Neuronal stem cell (in vitro differentiated cells): ENCODE data around the gene SFTPD.

Source experiments
- DNase-seq: peaks from one replicate; pipeline ENCODE4 v3.0.0-alpha.2; 2013; ENCODE audit warnings: low spot score
- H2AFZ ChIP-seq: one replicate; pipeline ENCODE4 v1.6.1; 2013; ENCODE audit warnings: mild to moderate bottlenecking, low read length, inconsistent platforms
- H2AK5ac ChIP-seq: 2 replicates; pipeline ENCODE4 v1.6.1; 2013; ENCODE audit warnings: low read depth, mild to moderate bottlenecking, inconsistent platforms, low read length, moderate library complexity, mixed read lengths
- H2BK120ac ChIP-seq: 2 replicates; pipeline ENCODE4 v1.6.1; 2013; ENCODE audit warnings: low read depth, mild to moderate bottlenecking, inconsistent platforms, low read length, moderate library complexity, mixed read lengths
- H2BK12ac ChIP-seq: one replicate; pipeline ENCODE4 v1.6.1; 2013; ENCODE audit warnings: low read length, inconsistent platforms
- H2BK15ac ChIP-seq: 2 replicates; pipeline ENCODE4 v1.6.1; 2013; ENCODE audit warnings: mild to moderate bottlenecking, low read length, inconsistent platforms, mixed read lengths
- H2BK5ac ChIP-seq: one replicate; pipeline ENCODE4 v1.6.1; 2013; ENCODE audit warnings: inconsistent platforms, mild to moderate bottlenecking, low read length, moderate library complexity
- H3K14ac ChIP-seq: one replicate; pipeline ENCODE4 v1.6.1; 2013; ENCODE audit warnings: low read length, inconsistent platforms
- H3K18ac ChIP-seq: 2 replicates; pipeline ENCODE4 v1.6.1; 2013; ENCODE audit warnings: low read length, inconsistent platforms
- H3K23ac ChIP-seq: 2 replicates; pipeline ENCODE4 v1.6.1; 2013; ENCODE audit warnings: low read depth, mild to moderate bottlenecking, mixed read lengths, low read length, inconsistent platforms; ENCODE audit not compliant: poor library complexity
- H3K27ac ChIP-seq: replicated peaks from 3 replicates; pipeline ENCODE4 v1.5.1; 2013; ENCODE audit warnings: low read length, inconsistent platforms
- H3K27me3 ChIP-seq, 3 experiments: 2 replicates each; pipeline ENCODE4 v1.6.1; 2013; ENCODE audit warnings: low read length in 3 of 3, mild to moderate bottlenecking in 2 of 3, inconsistent platforms in 1 of 3, low read depth in 1 of 3, mixed read lengths in 1 of 3, moderate library complexity in 1 of 3; ENCODE audit not compliant: control insufficient read depth in 3 of 3, insufficient read depth in 3 of 3
- H3K36me3 ChIP-seq, 2 donors: replicated peaks in 1 of 2; 2 replicates each; pipeline ENCODE4 v1.6.1; 2013; ENCODE audit warnings: low read length in 2 of 2; ENCODE audit not compliant: control insufficient read depth in 2 of 2, insufficient read depth in 2 of 2
- H3K4ac ChIP-seq: 2 replicates; pipeline ENCODE4 v1.6.1; 2013; ENCODE audit warnings: inconsistent platforms, mild to moderate bottlenecking, low read length, moderate library complexity
- H3K4me1 ChIP-seq, 2 donors: 1 replicate in 1 of 2; 2 replicates in 1 of 2; pipeline ENCODE4 v1.6.1; 2013; ENCODE audit warnings: low read length in 2 of 2, low read depth in 1 of 2; ENCODE audit not compliant: control insufficient read depth in 2 of 2, insufficient read depth in 1 of 2
- H3K4me2 ChIP-seq: one replicate; pipeline ENCODE4 v1.6.1; 2013; ENCODE audit warnings: mild to moderate bottlenecking, low read length, inconsistent platforms; ENCODE audit not compliant: insufficient read depth, poor library complexity, severe bottlenecking
- H3K4me3 ChIP-seq, 2 donors: 2 replicates each; pipeline ENCODE4 v1.5.1; 2013; ENCODE audit warnings: low read length in 2 of 2, mild to moderate bottlenecking in 2 of 2, inconsistent platforms in 1 of 2, moderate library complexity in 1 of 2
- H3K79me1 ChIP-seq: one replicate; pipeline ENCODE4 v1.6.1; 2013; ENCODE audit warnings: low read depth, mild to moderate bottlenecking, inconsistent platforms, low read length, moderate library complexity
- H3K9ac ChIP-seq: one replicate; pipeline ENCODE4 v1.6.1; 2013; ENCODE audit warnings: mild to moderate bottlenecking, low read depth, low read length, inconsistent platforms; ENCODE audit not compliant: poor library complexity
- H3K9me3 ChIP-seq, 2 donors: replicated peaks in 1 of 2; 2 replicates each; pipeline versions ENCODE3 to v1.6.1; 2013; ENCODE audit warnings: low read length in 2 of 2, mild to moderate bottlenecking in 2 of 2, inconsistent platforms in 1 of 2, low read depth in 1 of 2, mixed read lengths in 1 of 2, moderate library complexity in 1 of 2; ENCODE audit not compliant: control insufficient read depth in 2 of 2, insufficient read depth in 1 of 2
- H4K8ac ChIP-seq: one replicate; pipeline ENCODE4 v1.6.1; 2013; ENCODE audit warnings: low read depth, mild to moderate bottlenecking, inconsistent platforms, low read length, moderate library complexity
- H4K91ac ChIP-seq: one replicate; pipeline ENCODE4 v1.6.1; 2013; ENCODE audit warnings: low read length, low read depth, mild to moderate bottlenecking, inconsistent platforms; ENCODE audit not compliant: poor library complexity
- WGBS, 2 donors: extraction: QIAGEN DNeasy Blood & Tissue Kit; methylation state at CpG; one replicate each; pipeline ENCODE4 v1.1.7; 2013; ENCODE audit warnings: missing lambda C conversion rate in 2 of 2, mixed read lengths in 1 of 2; ENCODE audit not compliant: insufficient read length in 2 of 2, insufficient replicate concordance in 1 of 2; ENCODE audit errors: extremely low coverage in 2 of 2; 5-methylcytosine and 5-hydroxymethylcytosine counted together

SFTPD gene

GRCh38 chr10:79947787-79948424, 999 bp downstream of the SFTPD start:
- Histone ChIP-seq H2BK5ac (no peak overlapping the region), H2BK120ac (no peak overlapping the region), H4K8ac (no peak overlapping the region), H3K23ac (no peak overlapping the region), H3K9ac (no peak overlapping the region), H3K4ac (no peak overlapping the region), H3K27me3 (no peaks in the 10 kb centered on the region), H2AFZ (no peak overlapping the region), H2BK15ac (no peak overlapping the region), H4K91ac (no peak overlapping the region), H3K79me1 (no peaks in the 10 kb centered on the region), H2BK12ac (no peak overlapping the region), H3K27ac (no peak overlapping the region), H3K18ac (no peak overlapping the region), H3K4me3 (no peak overlapping the region), H3K4me2 (no peak overlapping the region), H3K4me1 (no peaks in the 10 kb centered on the region), H2AK5ac (no peak overlapping the region), H3K36me3 (no peaks in the 10 kb centered on the region), H3K9me3 (peaks cover 0 to 7% of the 10 kb centered on the region in 2 donors), H3K14ac (no peak overlapping the region)
- WGBS, 2 donors, result no CpG with 5 or more reads among the region's 5 CpGs
- DNase-seq, result no peak

- Histone ChIP-seq H3K36me3 (no peaks in the 10 kb centered on the region), H2AFZ (no peak overlapping the region), H4K8ac (no peak overlapping the region), H3K4me1 (no peaks in the 10 kb centered on the region), H2BK12ac (no peak overlapping the region), H3K14ac (peak overlapping the region; percentile 39), H3K18ac (peak overlapping the region; percentile 69), H3K4ac (no peak overlapping the region), H4K91ac (no peak overlapping the region), H2BK15ac (no peak overlapping the region), H3K9me3 (peaks cover 0 to 3% of the 10 kb centered on the region in 2 donors), H3K27ac (no peak overlapping the region), H3K4me3 (no peak overlapping the region), H3K23ac (no peak overlapping the region), H2BK120ac (no peak overlapping the region), H2AK5ac (no peak overlapping the region), H3K9ac (no peak overlapping the region), H3K27me3 (no peaks in the 10 kb centered on the region), H2BK5ac (no peak overlapping the region), H3K79me1 (no peaks in the 10 kb centered on the region), H3K4me2 (no peak overlapping the region)
- no peak for DNase-seq
- no CpG with 5 or more reads among the region's 2 CpGs for WGBS, 2 donors
These were observed 1.9 kb downstream of the SFTPD start for GRCh38 chr10:79947083-79947415.

GRCh38 chr10:79946271-79947082, 2.4 kb downstream of the SFTPD start:
- Histone ChIP-seq H3K9me3 (no peaks in the 10 kb centered on the region), H3K36me3 (no peaks in the 10 kb centered on the region), H3K27me3 (no peaks in the 10 kb centered on the region), H2AK5ac (peak overlapping the region; percentile 42), H3K4me2 (no peak overlapping the region), H4K91ac (no peak overlapping the region), H2BK5ac (no peak overlapping the region), H3K18ac (peak overlapping the region; percentile 75), H2BK120ac (no peak overlapping the region), H2AFZ (no peak overlapping the region), H3K23ac (no peak overlapping the region), H3K9ac (no peak overlapping the region), H3K14ac (peak overlapping the region; percentile 39), H3K4me1 (no peaks in the 10 kb centered on the region), H3K27ac (no peak overlapping the region), H2BK12ac (no peak overlapping the region), H3K79me1 (no peaks in the 10 kb centered on the region), H3K4ac (no peak overlapping the region), H3K4me3 (no peak overlapping the region), H2BK15ac (no peak overlapping the region), H4K8ac (no peak overlapping the region)
- no CpG with 5 or more reads among the region's 8 CpGs for WGBS, 2 donors
- no peak for DNase-seq
